ENCODE data around the gene IFIT1. TPM values are rescaled to one million over a fixed set of nuclear protein-coding genes. Genes with fewer than 3 reads are reported as not detected.

Gene IFIT1
- polyA plus RNA-seq, 1 donor, result 7.9 TPM

DNA sequence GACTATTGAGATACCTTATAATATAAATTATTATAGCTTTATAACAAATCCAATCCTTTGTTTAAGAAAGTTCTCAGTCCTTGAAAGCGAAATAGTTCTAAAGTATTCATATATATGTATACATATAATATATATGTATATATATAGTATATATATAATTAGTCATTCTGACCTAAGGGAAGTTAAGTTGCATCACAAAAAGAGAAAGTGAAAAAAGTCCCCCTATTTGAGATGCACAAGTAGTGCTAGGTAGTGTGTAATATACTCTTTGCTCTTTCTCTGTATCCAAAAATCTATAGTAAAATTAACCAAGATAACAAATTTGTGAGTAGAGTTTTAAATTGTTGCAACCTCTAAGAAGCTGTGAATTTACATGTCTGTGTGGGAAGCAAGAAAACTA is 27.9 kb upstream of the IFIT1 start:
- no peaks in the 10 kb centered on the region for H3K27me3 ChIP-seq (ENCODE audit: control insufficient read depth, insufficient read depth, low read length)
- no peaks in the 10 kb centered on the region for H3K9me3 ChIP-seq (ENCODE audit: control insufficient read depth, low read depth, low read length)
- no peak for DNase-seq
- WGBS (ENCODE audit: insufficient coverage, low lambda C conversion rate), result no CpG with 5 or more reads among the region's 1 CpG
- no peak overlapping the region for H3K4me3 ChIP-seq (ENCODE audit: low read length)
- no peaks in the 10 kb centered on the region for H3K36me3 ChIP-seq (ENCODE audit: control insufficient read depth, insufficient read depth, low read length)
- H3K4me1 ChIP-seq (ENCODE audit: control insufficient read depth, insufficient read depth, low read length), result peaks cover 21% of the 10 kb centered on the region
- no peak overlapping the region for H3K27ac ChIP-seq (ENCODE audit: low read length)

GRCh38 chr10:89367529-89367928 is 24.9 kb upstream of the IFIT1 start:
- Histone ChIP-seq H3K27me3 (ENCODE audit: control insufficient read depth, insufficient read depth, low read length) (no peaks in the 10 kb centered on the region), H3K4me3 (ENCODE audit: low read length) (no peak overlapping the region), H3K27ac (ENCODE audit: low read length) (peak overlapping the region; percentile 47), H3K9me3 (ENCODE audit: control insufficient read depth, low read depth, low read length) (no peaks in the 10 kb centered on the region), H3K36me3 (ENCODE audit: control insufficient read depth, insufficient read depth, low read length) (no peaks in the 10 kb centered on the region), H3K4me1 (ENCODE audit: control insufficient read depth, insufficient read depth, low read length) (peaks cover 18% of the 10 kb centered on the region)
- DNase-seq, result peak in 1 of 2 donors; percentile 57
- 72% methylated on average over 2 of the region's 4 CpGs for WGBS (ENCODE audit: insufficient coverage, low lambda C conversion rate)

- H3K27ac ChIP-seq (ENCODE audit: low read length), result peak overlapping the region; percentile 47
- no peaks in the 10 kb centered on the region for H3K27me3 ChIP-seq (ENCODE audit: control insufficient read depth, insufficient read depth, low read length)
- H3K9me3 ChIP-seq (ENCODE audit: control insufficient read depth, low read depth, low read length), result no peaks in the 10 kb centered on the region
- H3K4me1 ChIP-seq (ENCODE audit: control insufficient read depth, insufficient read depth, low read length), result peaks cover 16% of the 10 kb centered on the region
- H3K36me3 ChIP-seq (ENCODE audit: control insufficient read depth, insufficient read depth, low read length), result no peaks in the 10 kb centered on the region
- no peak for DNase-seq
- no peak overlapping the region for H3K4me3 ChIP-seq (ENCODE audit: low read length)
- no CpG with 5 or more reads among the region's 1 CpG for WGBS (ENCODE audit: insufficient coverage, low lambda C conversion rate)
These were observed 24.3 kb upstream of the IFIT1 start for GRCh38 chr10:89368129-89368528.

GRCh38 chr10:89369156-89370105 is 23.0 kb upstream of the IFIT1 start:
- Histone ChIP-seq H3K9me3 (ENCODE audit: control insufficient read depth, low read depth, low read length) (no peaks in the 10 kb centered on the region), H3K36me3 (ENCODE audit: control insufficient read depth, insufficient read depth, low read length) (no peaks in the 10 kb centered on the region), H3K4me1 (ENCODE audit: control insufficient read depth, insufficient read depth, low read length) (peaks cover 24% of the 10 kb centered on the region), H3K27ac (ENCODE audit: low read length) (no peak overlapping the region), H3K4me3 (ENCODE audit: low read length) (no peak overlapping the region), H3K27me3 (ENCODE audit: control insufficient read depth, insufficient read depth, low read length) (no peaks in the 10 kb centered on the region)
- WGBS (ENCODE audit: insufficient coverage, low lambda C conversion rate), result 70% methylated on average over 2 of the region's 5 CpGs
- peak in 1 of 2 donors; percentile 31 for DNase-seq

- no peaks in the 10 kb centered on the region for H3K36me3 ChIP-seq (ENCODE audit: control insufficient read depth, insufficient read depth, low read length)
- H3K4me1 ChIP-seq (ENCODE audit: control insufficient read depth, insufficient read depth, low read length), result peaks cover 29% of the 10 kb centered on the region
- no peaks in the 10 kb centered on the region for H3K27me3 ChIP-seq (ENCODE audit: control insufficient read depth, insufficient read depth, low read length)
- H3K9me3 ChIP-seq (ENCODE audit: control insufficient read depth, low read depth, low read length), result no peaks in the 10 kb centered on the region
- no peak overlapping the region for H3K4me3 ChIP-seq (ENCODE audit: low read length)
- no peak for DNase-seq
- H3K27ac ChIP-seq (ENCODE audit: low read length), result no peak overlapping the region
These were observed 21.3 kb upstream of the IFIT1 start for GRCh38 chr10:89371079-89371478.

- H3K4me3 ChIP-seq (ENCODE audit: low read length), result no peak overlapping the region
- peak in 1 of 2 donors; percentile 43 for DNase-seq
- WGBS (ENCODE audit: insufficient coverage, low lambda C conversion rate), result no CpG with 5 or more reads among the region's 3 CpGs
- no peaks in the 10 kb centered on the region for H3K36me3 ChIP-seq (ENCODE audit: control insufficient read depth, insufficient read depth, low read length)
- no peaks in the 10 kb centered on the region for H3K9me3 ChIP-seq (ENCODE audit: control insufficient read depth, low read depth, low read length)
- peaks cover 29% of the 10 kb centered on the region for H3K4me1 ChIP-seq (ENCODE audit: control insufficient read depth, insufficient read depth, low read length)
- H3K27me3 ChIP-seq (ENCODE audit: control insufficient read depth, insufficient read depth, low read length), result no peaks in the 10 kb centered on the region
- H3K27ac ChIP-seq (ENCODE audit: low read length), result no peak overlapping the region
These were observed 20.4 kb upstream of the IFIT1 start for GRCh38 chr10:89371987-89372386.

GRCh38 chr10:89373916-89374711 is 18.3 kb upstream of the IFIT1 start:
- H3K4me1 ChIP-seq (ENCODE audit: control insufficient read depth, insufficient read depth, low read length), result peaks cover 20% of the 10 kb centered on the region
- H3K36me3 ChIP-seq (ENCODE audit: control insufficient read depth, insufficient read depth, low read length), result no peaks in the 10 kb centered on the region
- H3K27ac ChIP-seq (ENCODE audit: low read length), result peak overlapping the region; percentile 79
- no peaks in the 10 kb centered on the region for H3K9me3 ChIP-seq (ENCODE audit: control insufficient read depth, low read depth, low read length)
- peak; percentile 72 to 86 for DNase-seq
- no peak overlapping the region for H3K4me3 ChIP-seq (ENCODE audit: low read length)
- H3K27me3 ChIP-seq (ENCODE audit: control insufficient read depth, insufficient read depth, low read length), result no peaks in the 10 kb centered on the region
- no CpG with 5 or more reads among the region's 3 CpGs for WGBS (ENCODE audit: insufficient coverage, low lambda C conversion rate)

DNA sequence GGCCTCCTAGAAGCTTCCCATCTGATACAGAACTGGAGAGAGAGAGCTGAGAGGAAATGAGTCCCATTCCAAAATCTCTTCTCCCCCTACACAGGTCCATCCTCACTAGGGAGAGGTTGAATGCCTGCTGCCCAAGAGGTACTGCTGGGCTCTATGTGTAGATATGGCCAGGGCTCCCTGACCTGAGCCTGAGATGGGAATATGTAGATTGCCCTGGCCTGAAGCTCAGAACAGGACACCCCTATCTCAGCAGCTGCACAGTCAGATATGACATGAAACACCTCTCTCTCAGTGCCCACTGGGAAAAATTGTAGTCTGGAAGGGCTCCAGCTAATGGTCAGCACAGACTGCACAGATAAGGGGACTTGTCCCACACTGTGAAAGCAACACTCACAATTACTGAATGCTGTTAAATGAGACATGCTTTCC is 17.7 kb upstream of the IFIT1 start:
- Histone ChIP-seq H3K9me3 (ENCODE audit: control insufficient read depth, low read depth, low read length) (no peaks in the 10 kb centered on the region), H3K36me3 (ENCODE audit: control insufficient read depth, insufficient read depth, low read length) (no peaks in the 10 kb centered on the region), H3K4me3 (ENCODE audit: low read length) (no peak overlapping the region), H3K27me3 (ENCODE audit: control insufficient read depth, insufficient read depth, low read length) (no peaks in the 10 kb centered on the region), H3K27ac (ENCODE audit: low read length) (peak overlapping the region; percentile 79), H3K4me1 (ENCODE audit: control insufficient read depth, insufficient read depth, low read length) (peaks cover 16% of the 10 kb centered on the region)
- DNase-seq, result no peak

DNA sequence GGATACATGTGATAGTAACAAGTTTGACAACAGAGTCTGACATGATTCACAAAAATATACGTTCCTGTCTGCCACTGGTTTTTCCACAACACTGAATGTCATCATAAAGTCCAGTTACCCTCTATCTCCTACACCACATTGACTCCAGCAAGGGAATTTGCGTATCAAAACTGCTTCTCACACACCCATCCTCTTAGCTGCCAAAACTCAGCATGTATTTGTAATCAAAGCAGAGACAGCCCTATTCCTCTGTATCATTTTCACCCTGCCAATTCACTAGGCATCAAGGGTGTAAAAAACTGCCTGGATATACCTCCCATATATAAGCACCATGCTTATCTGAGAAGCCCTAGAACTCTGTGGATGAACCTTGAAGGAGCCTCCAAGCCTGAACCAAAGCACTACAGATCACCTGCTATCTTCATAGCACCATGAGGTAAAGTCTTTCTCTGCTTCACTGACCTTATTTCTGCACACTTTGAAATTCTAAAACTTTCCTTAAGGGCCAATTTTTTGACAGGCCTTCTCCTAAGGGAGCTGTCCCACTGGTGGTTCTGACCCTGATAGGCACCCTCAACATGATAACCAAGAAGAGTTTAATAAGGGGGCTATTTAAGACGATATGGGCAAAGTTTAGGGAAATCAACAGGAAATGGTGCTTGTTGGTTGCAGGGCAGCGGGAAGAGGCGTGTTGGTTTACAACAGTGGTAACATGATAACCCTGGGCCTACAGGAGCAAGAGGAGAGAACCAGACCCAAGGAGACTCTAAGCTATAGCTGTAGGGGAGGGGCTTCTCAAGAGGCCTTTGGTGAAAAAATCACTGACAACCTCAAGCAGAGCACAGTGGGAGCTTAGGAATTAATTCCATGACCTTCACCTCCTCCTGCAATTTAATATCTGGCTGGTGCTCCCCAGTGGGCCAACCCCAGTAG is 14.5 kb upstream of the IFIT1 start, which contains the start of gene IFIT1B:
Gene IFIT1B (plus strand): TSS at position 352 of the 933 bp plus-strand sequence. CDS start 80 bp downstream, at position 432.
- no peaks in the 10 kb centered on the region for H3K9me3 ChIP-seq (ENCODE audit: control insufficient read depth, low read depth, low read length)
- H3K36me3 ChIP-seq (ENCODE audit: control insufficient read depth, insufficient read depth, low read length), result no peaks in the 10 kb centered on the region
- no peak within 1 kb of the TSS for H3K4me3 ChIP-seq (ENCODE audit: low read length)
- DNase-seq, result no peak
- peaks cover 13% of the 10 kb centered on the region for H3K4me1 ChIP-seq (ENCODE audit: control insufficient read depth, insufficient read depth, low read length)
- WGBS (ENCODE audit: insufficient coverage, low lambda C conversion rate), result no CpG with 5 or more reads among the region's 5 CpGs
- no peaks in the 10 kb centered on the region for H3K27me3 ChIP-seq (ENCODE audit: control insufficient read depth, insufficient read depth, low read length)
- H3K27ac ChIP-seq (ENCODE audit: low read length), result no peak within 1 kb of the TSS

DNA sequence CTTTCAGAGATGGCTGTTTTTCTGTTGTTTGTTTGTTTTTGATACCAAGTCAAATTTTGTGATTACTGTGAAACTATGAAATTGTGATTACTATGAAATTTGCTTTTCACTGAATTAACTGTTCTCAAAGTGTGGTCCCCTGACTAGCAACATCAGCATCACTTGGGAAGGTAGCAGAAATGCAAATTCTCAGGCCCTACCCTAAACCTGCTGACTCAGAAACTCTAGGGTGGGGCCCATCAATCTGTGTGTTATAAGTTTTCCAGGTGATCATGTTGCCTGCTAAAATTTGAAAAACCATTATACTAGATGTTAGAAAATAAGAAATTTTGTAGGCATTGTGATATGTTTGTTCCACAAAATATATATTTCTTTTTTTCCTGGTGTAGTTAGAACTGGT is 13.3 kb upstream of the IFIT1 start:
- H3K4me3 ChIP-seq (ENCODE audit: low read length), result no peak overlapping the region
- H3K4me1 ChIP-seq (ENCODE audit: control insufficient read depth, insufficient read depth, low read length), result peaks cover 8% of the 10 kb centered on the region
- H3K27me3 ChIP-seq (ENCODE audit: control insufficient read depth, insufficient read depth, low read length), result no peaks in the 10 kb centered on the region

More for the DNA sequence above, 13.3 kb upstream of the IFIT1 start:
- no peaks in the 10 kb centered on the region for H3K36me3 ChIP-seq (ENCODE audit: control insufficient read depth, insufficient read depth, low read length)
- H3K27ac ChIP-seq (ENCODE audit: low read length), result no peak overlapping the region
- DNase-seq, result no peak
- no peaks in the 10 kb centered on the region for H3K9me3 ChIP-seq (ENCODE audit: control insufficient read depth, low read depth, low read length)

Data from large intestine (tissue), 3 donors.